GM10248 (cell line): ENCODE data around the gene CEP126.

ENCODE experiments used
- CTCF ChIA-PET: fragments of 300-600 bp; sonication (Branson Sonifier 250); formaldehyde crosslinking; extraction: SDS; loops from one replicate; lab custom pipeline; 2021; ENCODE audit warnings: antibody characterized with exemption; lab: Yijun Ruan, JAX
- POLR2A ChIA-PET: fragments of 350-650 bp; sonication (Branson Sonifier 250); formaldehyde crosslinking; extraction: SDS; loops from one replicate; lab custom pipeline; 2020; ENCODE audit warnings: antibody characterized with exemption; lab: Yijun Ruan, JAX
- DNase-seq: peaks from one replicate; pipeline ENCODE4 v3.0.0; 2012; ENCODE audit errors: extremely low spot score
- CTCF ChIP-seq: IDR thresholded peaks from 2 replicates; pipeline ENCODE4 v1.5.1; 2012; ENCODE audit warnings: mild to moderate bottlenecking, low read depth; ENCODE audit errors: extremely low read depth, missing control alignments, control extremely low read depth

CEP126 gene

GRCh38 chr11:101914738-101915426, at the start of gene CEP126:
TSS of gene CEP126 (plus strand) at chr11:101915010. CDS start at chr11:101915285, 275 bp downstream.
- CTCF ChIA-PET = interaction anchor here (0.7 to 1.2 kb wide), 3 partner anchors 10 to 93 kb away, joined by 4 to 6 read pairs (median 6); no protein-coding TSS in a partner anchor

GRCh38 chr11:101866619-101867491, 48.0 kb upstream of the CEP126 start:
- POLR2A ChIA-PET = no interaction called here
- CTCF ChIA-PET = interaction anchor here (0.6 to 1.3 kb wide), 2 partner anchors 139 to 141 kb away, joined by 3 to 5 read pairs; no protein-coding TSS in a partner anchor
- TF ChIP-seq CTCF = no peak
- no peak for DNase-seq

More at GRCh38 chr11:101914738-101915426, at the start of gene CEP126:
- TF ChIP-seq CTCF = no peak
- POLR2A ChIA-PET = no interaction called here
- peak; percentile 90 for DNase-seq

GRCh38 chr11:101867951-101868350, 46.9 kb upstream of the CEP126 start:
- DNase-seq = no peak
- no peak for TF ChIP-seq CTCF
- CTCF ChIA-PET = interaction anchor here (0.7 to 1.4 kb wide), 3 partner anchors 11 to 140 kb away, joined by 3 to 8 read pairs (median 5); no protein-coding TSS in a partner anchor
- POLR2A ChIA-PET = no interaction called here

GRCh38 chr11:101870510-101870909, 44.3 kb upstream of the CEP126 start:
- ChIA-PET CTCF (interaction anchor here (1.1 kb wide), 1 partner anchor 10 kb away, joined by 6 read pairs; no protein-coding TSS in a partner anchor), POLR2A (no interaction called here)
- DNase-seq = no peak
- TF ChIP-seq CTCF = no peak

GRCh38 chr11:101872171-101872882, 42.5 kb upstream of the CEP126 start:
- TF ChIP-seq CTCF = no peak
- ChIA-PET POLR2A (no interaction called here), CTCF (interaction anchor here (1.0 kb wide), 1 partner anchor 11 kb away, joined by 4 read pairs; no protein-coding TSS in a partner anchor)
- no peak for DNase-seq
